GM12878 (cell line): ENCODE data around the gene CSNK1A1. TPM values are rescaled to one million over a fixed set of nuclear protein-coding genes. Genes with fewer than 3 reads are reported as not detected.

Experiments
- ATAC-seq: fragments of 200-7000 bp; cut with Tn5 transposase; 3 replicates; pipeline ENCODE4 v1.9.1; 2020; ENCODE audit warnings: mild to moderate bottlenecking, moderate library complexity
- BruUV-seq: library from RNA; stranded (reverse); fragments of 400-500 nt; replicated peaks from 2 replicates; lab custom pipeline; 2021; lab: Mats Ljungman, UMichigan
- CTCF ChIA-PET: fragments of 300-600 bp; sonication (Branson Sonifier 250); formaldehyde crosslinking; extraction: SDS; loops from one replicate; lab custom pipeline; 2021; ENCODE audit warnings: inconsistent platforms; lab: Yijun Ruan, JAX
- POLR2A ChIA-PET: fragments of 350-600 bp; formaldehyde crosslinking; extraction: SDS; loops from one replicate; lab custom pipeline; 2021; ENCODE audit warnings: inconsistent platforms; lab: Charles Lee
- RAD21 ChIA-PET: fragments of 300-600 bp; sonication (Branson Sonifier 250); formaldehyde crosslinking; loops from one replicate; lab custom pipeline; 2023; ENCODE audit warnings: antibody characterized with exemption; ENCODE audit not compliant: unreplicated experiment; lab: Charles Lee
- SMC1A ChIA-PET: fragments of 300-600 bp; sonication (Branson Sonifier 250); formaldehyde crosslinking; loops from one replicate; lab custom pipeline; 2023; ENCODE audit not compliant: unreplicated experiment, uncharacterized antibody; lab: Charles Lee
- DNase-seq: peaks from one replicate; pipeline ENCODE4 v3.0.0-alpha.2; 2011; ENCODE audit warnings: low read depth, low spot score
- FAIRE-seq: peaks from 3 replicates; lab custom pipeline; 2011; peaks lifted over from hg19 to GRCh38; lab: Jason Lieb, UNC
- H2AFZ ChIP-seq: 2 replicates; pipeline ENCODE4 v1.6.0; 2011; ENCODE audit warnings: low read depth, low read length, control low read depth; ENCODE audit not compliant: control insufficient read depth
- H3K27ac ChIP-seq: 2 replicates; pipeline ENCODE4 v1.5.1; 2011; ENCODE audit warnings: control low read depth; ENCODE audit not compliant: control insufficient read depth, insufficient read depth
- H3K27me3 ChIP-seq, 2 experiments: replicated peaks in 1 of 2; 2 replicates each; pipeline versions ENCODE4 v1.6.0 to v1.6.1; 2011; ENCODE audit warnings: low read length in 1 of 2; ENCODE audit not compliant: control insufficient read depth in 2 of 2, insufficient read depth in 2 of 2
- H3K36me3 ChIP-seq, 2 experiments: 2 replicates each; pipeline ENCODE4 v1.5.1; 2011; ENCODE audit warnings: low read length in 1 of 2; ENCODE audit not compliant: control insufficient read depth in 2 of 2, insufficient read depth in 2 of 2
- H3K4me1 ChIP-seq: 2 replicates; pipeline ENCODE4 v1.6.1; 2011; ENCODE audit warnings: mild to moderate bottlenecking, low read length, moderate library complexity, mixed read lengths; ENCODE audit not compliant: control insufficient read depth, insufficient read depth
- H3K4me2 ChIP-seq: 2 replicates; pipeline ENCODE4 v1.6.0; 2011; ENCODE audit warnings: control low read depth; ENCODE audit not compliant: control insufficient read depth, insufficient read depth
- H3K4me3 ChIP-seq: fragments of 200-600 bp; sonication (generic); 2 replicates; pipeline ENCODE4 v1.5.1; 2016
- H3K79me2 ChIP-seq: 2 replicates; pipeline ENCODE4 v1.6.0; 2011; ENCODE audit warnings: low read length; ENCODE audit not compliant: control insufficient read depth, insufficient read depth
- H3K9ac ChIP-seq: 2 replicates; pipeline ENCODE4 v1.8.0; 2011; ENCODE audit warnings: low read length, control low read depth, mixed read lengths; ENCODE audit not compliant: control insufficient read depth, insufficient read depth
- H3K9me3 ChIP-seq: replicated peaks from 3 replicates; pipeline ENCODE4 v1.5.1; 2011; ENCODE audit warnings: mild to moderate bottlenecking, low read length; ENCODE audit not compliant: control insufficient read depth, insufficient read depth
- H4K20me1 ChIP-seq: 2 replicates; pipeline ENCODE4 v1.6.0; 2011; ENCODE audit not compliant: control insufficient read depth, insufficient read depth
- BMI1 ChIP-seq: fragments of 450-650 bp; IDR thresholded peaks from 2 replicates; pipeline ENCODE4 v1.6.1; 2016; ENCODE audit warnings: mild to moderate bottlenecking, moderate library complexity, borderline replicate concordance
- CBX5 ChIP-seq: sonication (generic); IDR thresholded peaks from 2 replicates; pipeline ENCODE4 v1.6.1; 2016; ENCODE audit warnings: low read depth, moderate library complexity, mild to moderate bottlenecking, inconsistent platforms
- CEBPZ ChIP-seq: fragments of 150-350 bp; IDR thresholded peaks from 2 replicates; pipeline ENCODE4 v1.6.1; 2016; ENCODE audit warnings: low read depth, low read length
- CHD2 ChIP-seq: IDR thresholded peaks from 2 replicates; pipeline ENCODE4 v1.6.1; 2011; ENCODE audit warnings: low read depth, low read length, improper control_type of control experiment, borderline replicate concordance
- CREM ChIP-seq: IDR thresholded peaks from 2 replicates; pipeline ENCODE4 v1.6.1; 2014; ENCODE audit warnings: antibody characterized with exemption, low read depth
- EGR1 ChIP-seq, 2 experiments: IDR thresholded peaks; 1 replicate in 1 of 2; 2 replicates in 1 of 2; pipeline ENCODE4 v1.6.1; 2011 to 2012; ENCODE audit warnings: low read depth in 2 of 2, low read length in 2 of 2, borderline replicate concordance in 1 of 2, mild to moderate bottlenecking in 1 of 2, moderate library complexity in 1 of 2
- JUND ChIP-seq: IDR thresholded peaks from 2 replicates; pipeline ENCODE4 v1.6.1; 2012; ENCODE audit warnings: low read depth, mild to moderate bottlenecking, low read length, improper control_type of control experiment, moderate library complexity
- MEF2B ChIP-seq: fragments of 450-650 bp; IDR thresholded peaks from 2 replicates; pipeline ENCODE4 v1.6.1; 2018; ENCODE audit warnings: mild to moderate bottlenecking, moderate library complexity; ENCODE audit not compliant: partially characterized antibody, poor library complexity, severe bottlenecking
- MYB ChIP-seq: fragments of 150-350 bp; IDR thresholded peaks from 2 replicates; pipeline ENCODE4 v1.6.1; 2014; ENCODE audit warnings: mild to moderate bottlenecking, low read depth, low read length, borderline replicate concordance
- SMC3 ChIP-seq: IDR thresholded peaks from 2 replicates; pipeline ENCODE4 v1.6.1; 2011; ENCODE audit warnings: low read length, improper control_type of control experiment, borderline replicate concordance
- STAT1 ChIP-seq: fragments of 450-650 bp; conservative IDR thresholded peaks from 2 replicates; pipeline ENCODE4 v1.6.1; 2014; ENCODE audit warnings: antibody characterized with exemption, mild to moderate bottlenecking
- STAT3 ChIP-seq: IDR thresholded peaks from 2 replicates; pipeline ENCODE4 v1.6.1; 2011; ENCODE audit warnings: low read depth, low read length, improper control_type of control experiment
- TCF12 ChIP-seq: IDR thresholded peaks from 2 replicates; pipeline ENCODE4 v1.6.1; 2011; ENCODE audit warnings: low read depth, mild to moderate bottlenecking, low read length
- ZNF207 ChIP-seq: fragments of 450-650 bp; IDR thresholded peaks from 2 replicates; pipeline ENCODE4 v1.6.1; 2014; ENCODE audit warnings: antibody characterized with exemption, mild to moderate bottlenecking, borderline replicate concordance
- WGBS: methylation state at CpG from one replicate; pipeline ENCODE4 v1.1.6; 2016; ENCODE audit warnings: low lambda C conversion rate; ENCODE audit not compliant: insufficient replicate concordance, insufficient coverage; ENCODE audit errors: missing lambda C conversion rate; 5-methylcytosine and 5-hydroxymethylcytosine counted together
- in situ Hi-C: fragments of 300-500 bp; cut with MboI; formaldehyde crosslinking; loops from 9 replicates; pipeline ENCODE4 v1.14.3; 2018; ENCODE audit warnings: mixed read lengths
- intact Hi-C: fragments of 100-400 bp; cut with micrococcal nuclease; formaldehyde crosslinking; loops from one replicate; pipeline ENCODE4 v1.14.2; 2022; ENCODE audit not compliant: unreplicated experiment
- polyA plus RNA-seq, 11 experiments: library from polyadenylated mRNA; depleted of rRNA in 4 of 11; unstranded in 6 of 11; stranded (reverse) in 5 of 11; fragments of >200 nt; fragmentation: Nextera tagmentation in 4 of 11; fragmentation: Illumina TruSeq in 1 of 11; extraction: Ambion mirVana in 4 of 11; extraction: Trizol in 1 of 11; gene quantifications; 1 replicate in 1 of 11; 2 replicates in 10 of 11; pipeline versions ENCODE4 v1.2.1 to v1.2.3, GENCODE V29; 2011 to 2016; ENCODE audit warnings: inconsistent platforms in 2 of 11, missing spikeins in 2 of 11, low read depth in 1 of 11
- total RNA-seq, 4 experiments: library from RNA; depleted of rRNA in 3 of 4; stranded (reverse); fragments of >200 nt in 3 of 4; fragmentation: Illumina TruSeq in 1 of 4; extraction: Trizol in 1 of 4; gene quantifications; 2 replicates each; pipeline versions ENCODE4 v1.2.1 to v1.2.3, GENCODE V29; 2013 to 2021
- TF ChIP-seq, protein P1 (sequence below), 3 experiments: IDR thresholded peaks in 2 of 3; conservative IDR thresholded peaks in 1 of 3; 2 replicates each; pipeline ENCODE4 v1.5.1; 2011; ENCODE audit warnings: low read depth in 3 of 3, low read length in 3 of 3, mild to moderate bottlenecking in 3 of 3, control low read depth in 2 of 3, moderate library complexity in 2 of 3, inconsistent platforms in 1 of 3, mixed read lengths in 1 of 3; ENCODE audit not compliant: control insufficient read depth in 2 of 3, insufficient read depth in 1 of 3; ENCODE audit errors: extremely low read depth in 1 of 3

CSNK1A1 gene
- total and polyA plus RNA-seq, 10 of the 15 experiments (the other 5 are each of a cell fraction or from before 2014, with no cell fraction given): 53.3 to 155 (median 133) TPM

GRCh38 chr5:149452007-149452664 is 99.1 kb downstream of the CSNK1A1 start:
- ChIA-PET SMC1A (interaction anchor here (0.7 to 1.0 kb wide), 2 partner anchors 111 to 156 kb away, joined by 3 to 4 read pairs; no protein-coding TSS in a partner anchor), RAD21 (interaction anchor here (1.3 kb wide), 1 partner anchor 166 kb away, joined by 3 read pairs; no protein-coding TSS in a partner anchor), POLR2A (no interaction called here), CTCF (interaction anchor here (1.6 to 5.3 kb wide), 3 partner anchors 10 to 167 kb away, joined by 5 to 26 read pairs (median 7); no protein-coding TSS in a partner anchor)
- Histone ChIP-seq H4K20me1 (no peaks in the 10 kb centered on the region), H3K9me3 (no peaks in the 10 kb centered on the region), H3K4me1 (no peaks in the 10 kb centered on the region), H3K4me3 (no peak overlapping the region), H3K9ac (no peak overlapping the region), H3K36me3 (no peaks in the 10 kb centered on the region), H3K4me2 (no peak overlapping the region), H3K27ac (no peak overlapping the region), H2AFZ (peak overlapping the region; percentile 28), H3K27me3 (no peaks in the 10 kb centered on the region), H3K79me2 (no peaks in the 10 kb centered on the region)
- ATAC-seq: peak; percentile 43
- no peak for TF ChIP-seq CBX5
- no peak for TF ChIP-seq CREM
- no peak for TF ChIP-seq ZNF207
- no peak for TF ChIP-seq CHD2
- TF ChIP-seq BMI1: no peak
- no peak for TF ChIP-seq JUND
- TF ChIP-seq, protein P1, sequence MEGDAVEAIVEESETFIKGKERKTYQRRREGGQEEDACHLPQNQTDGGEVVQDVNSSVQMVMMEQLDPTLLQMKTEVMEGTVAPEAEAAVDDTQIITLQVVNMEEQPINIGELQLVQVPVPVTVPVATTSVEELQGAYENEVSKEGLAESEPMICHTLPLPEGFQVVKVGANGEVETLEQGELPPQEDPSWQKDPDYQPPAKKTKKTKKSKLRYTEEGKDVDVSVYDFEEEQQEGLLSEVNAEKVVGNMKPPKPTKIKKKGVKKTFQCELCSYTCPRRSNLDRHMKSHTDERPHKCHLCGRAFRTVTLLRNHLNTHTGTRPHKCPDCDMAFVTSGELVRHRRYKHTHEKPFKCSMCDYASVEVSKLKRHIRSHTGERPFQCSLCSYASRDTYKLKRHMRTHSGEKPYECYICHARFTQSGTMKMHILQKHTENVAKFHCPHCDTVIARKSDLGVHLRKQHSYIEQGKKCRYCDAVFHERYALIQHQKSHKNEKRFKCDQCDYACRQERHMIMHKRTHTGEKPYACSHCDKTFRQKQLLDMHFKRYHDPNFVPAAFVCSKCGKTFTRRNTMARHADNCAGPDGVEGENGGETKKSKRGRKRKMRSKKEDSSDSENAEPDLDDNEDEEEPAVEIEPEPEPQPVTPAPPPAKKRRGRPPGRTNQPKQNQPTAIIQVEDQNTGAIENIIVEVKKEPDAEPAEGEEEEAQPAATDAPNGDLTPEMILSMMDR (IDR thresholded peaks at IDR 0.05 in 2 of 3, conservative IDR thresholded peaks at IDR 0.05 in 1 of 3; ENCODE audit: control insufficient read depth in 2 of 3, extremely low read depth in 1 of 3, insufficient read depth in 1 of 3, low read depth in 3 of 3, low read length in 3 of 3): no peak
- TF ChIP-seq MYB: no peak
- TF ChIP-seq EGR1 (IDR thresholded peaks at IDR 0.05; ENCODE audit: borderline replicate concordance in 1 of 2, low read depth in 2 of 2, low read length in 2 of 2): no peak
- TF ChIP-seq STAT3: no peak
- TF ChIP-seq MEF2B: no peak
- TF ChIP-seq CEBPZ: no peak
- TF ChIP-seq SMC3: no peak
- no peak for TF ChIP-seq STAT1
- TF ChIP-seq TCF12: no peak
- no TSS peak for BruUV-seq
- DNase-seq: no peak
- FAIRE-seq: no peak
- intact Hi-C loops: no loop called here
- 51% methylated on average over 11 of the region's 11 CpGs for WGBS
- in situ Hi-C loops: no loop called here
